ENCODE results near the gene PPIL4. TPM values are rescaled to one million over a fixed set of nuclear protein-coding genes. Genes with fewer than 3 reads are reported as not detected.

PPIL4 gene
- total and polyA plus RNA-seq, 2 donors (not counting 3 experiments of a cell fraction or from before 2014, with no cell fraction given) = 2.2 to 27.8 TPM

DNA sequence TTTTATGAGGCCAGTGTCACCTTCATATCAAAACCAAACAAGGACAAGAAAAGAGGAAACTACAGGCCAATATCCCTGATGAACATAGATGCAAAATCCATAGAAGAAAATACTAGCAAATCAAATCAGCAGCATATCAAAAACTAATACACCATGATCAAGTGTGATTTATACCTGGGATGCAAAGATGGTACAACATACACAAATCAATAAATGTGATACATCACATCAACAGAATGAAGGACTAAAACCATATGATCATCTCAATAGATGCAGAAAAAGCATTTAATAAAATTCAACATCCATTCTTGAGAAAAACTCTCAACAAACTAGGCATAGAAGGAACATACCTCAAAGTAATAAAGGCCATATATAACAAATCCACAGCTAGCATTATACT, 12.2 kb upstream of the PPIL4 start:
- dilution Hi-C loops (cut with MboI; ENCODE audit: extremely low pct_ligation_motif_present, low sequenced_read_pairs) = no loop called here

DNA sequence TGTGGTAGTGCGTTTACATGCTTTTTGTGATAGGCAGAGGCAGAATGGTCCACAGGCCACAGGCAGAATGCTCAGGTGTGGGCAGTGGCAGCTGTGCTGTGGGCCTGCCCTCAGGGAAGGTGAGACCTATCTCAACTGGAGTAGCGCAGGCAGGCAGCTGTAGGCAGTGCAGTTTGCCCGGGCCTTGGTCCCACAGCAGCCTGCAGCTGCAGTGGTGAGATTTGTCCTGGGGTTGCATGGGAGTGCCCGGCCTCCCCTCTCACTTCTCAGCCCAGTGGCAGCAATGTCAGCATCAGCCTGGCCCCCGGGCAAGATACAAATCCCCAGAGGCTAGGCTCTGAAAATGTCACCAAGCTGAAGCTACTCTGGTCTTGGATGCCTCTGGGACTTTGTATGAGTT, 6.1 kb upstream of the PPIL4 start:
- BruUV-seq (replicated peaks) = no TSS peak
- no peak overlapping the region for H3K4me3 ChIP-seq (replicated peaks in 1 of 3; ENCODE audit: insufficient read depth in 1 of 3, low read depth in 1 of 3, low read length in 3 of 3)
- no peaks in the 10 kb centered on the region for H3K9me1 ChIP-seq (replicated peaks; ENCODE audit: control insufficient read depth, extremely low read depth, insufficient read depth, low read length)
- ChIA-PET CTCF (interaction anchor here (1.1 to 3.0 kb wide), 2 partner anchors 9 to 12 kb away, joined by 4 to 22 read pairs; no protein-coding TSS in a partner anchor), POLR2A (no interaction called here)
- H3K9ac ChIP-seq (replicated peaks; ENCODE audit: extremely low read depth, insufficient read depth, low read length) = no peak overlapping the region
- DNase-seq (ENCODE audit: low read depth, low spot score) = no peak
- dilution Hi-C loops (cut with MboI; ENCODE audit: extremely low pct_ligation_motif_present, low sequenced_read_pairs) = no loop called here
- no peaks in the 10 kb centered on the region for H4K20me1 ChIP-seq (replicated peaks; ENCODE audit: control insufficient read depth, extremely low read depth, insufficient read depth, low read length)
- no peaks in the 10 kb centered on the region for H3K36me3 ChIP-seq (ENCODE audit: control insufficient read depth in 2 of 2, extremely low read depth in 1 of 2, insufficient read depth in 2 of 2, low read length in 2 of 2)
- no peak for FAIRE-seq
- no peaks in the 10 kb centered on the region for H3K9me3 ChIP-seq (replicated peaks; ENCODE audit: control insufficient read depth, insufficient read depth, low read length)
- H3K4me1 ChIP-seq (ENCODE audit: control insufficient read depth, extremely low read depth, insufficient read depth, low read length) = no peaks in the 10 kb centered on the region
- H3K4me2 ChIP-seq (ENCODE audit: insufficient read depth, low read length) = no peak overlapping the region
- H3K27ac ChIP-seq (ENCODE audit: insufficient read depth, low read depth, low read length) = no peak overlapping the region
- no peaks in the 10 kb centered on the region for H3K79me2 ChIP-seq (ENCODE audit: control insufficient read depth, insufficient read depth, low read length)
- intact Hi-C loops (cut with micrococcal nuclease) = no loop called here
- TF ChIP-seq FOS (IDR thresholded peaks at IDR 0.05; ENCODE audit: borderline replicate concordance, insufficient read depth, low read length) (no peak), MYC (IDR thresholded peaks at IDR 0.05; ENCODE audit: low read depth, low read length) (no peak), EZH2 (IDR thresholded peaks at IDR 0.05; ENCODE audit: borderline replicate concordance, low read depth, low read length, severe bottlenecking) (no peak), POLR2A (IDR thresholded peaks at IDR 0.05; ENCODE audit: low read depth, low read length) (no peak), POLR2AphosphoS5 (IDR thresholded peaks at IDR 0.05; ENCODE audit: insufficient read depth, low read depth, low read length) (no peak), GATA2 (IDR thresholded peaks at IDR 0.05; ENCODE audit: insufficient read depth, insufficient read length, low read depth, low read length) (no peak), JUN (IDR thresholded peaks at IDR 0.05; ENCODE audit: borderline replicate concordance, insufficient read depth, insufficient read length, low read depth) (no peak)
- TF ChIP-seq, protein P1, sequence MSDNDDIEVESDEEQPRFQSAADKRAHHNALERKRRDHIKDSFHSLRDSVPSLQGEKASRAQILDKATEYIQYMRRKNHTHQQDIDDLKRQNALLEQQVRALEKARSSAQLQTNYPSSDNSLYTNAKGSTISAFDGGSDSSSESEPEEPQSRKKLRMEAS (IDR thresholded peaks at IDR 0.05; ENCODE audit: insufficient read depth, insufficient read length) = no peak
- TF ChIP-seq, protein P2, sequence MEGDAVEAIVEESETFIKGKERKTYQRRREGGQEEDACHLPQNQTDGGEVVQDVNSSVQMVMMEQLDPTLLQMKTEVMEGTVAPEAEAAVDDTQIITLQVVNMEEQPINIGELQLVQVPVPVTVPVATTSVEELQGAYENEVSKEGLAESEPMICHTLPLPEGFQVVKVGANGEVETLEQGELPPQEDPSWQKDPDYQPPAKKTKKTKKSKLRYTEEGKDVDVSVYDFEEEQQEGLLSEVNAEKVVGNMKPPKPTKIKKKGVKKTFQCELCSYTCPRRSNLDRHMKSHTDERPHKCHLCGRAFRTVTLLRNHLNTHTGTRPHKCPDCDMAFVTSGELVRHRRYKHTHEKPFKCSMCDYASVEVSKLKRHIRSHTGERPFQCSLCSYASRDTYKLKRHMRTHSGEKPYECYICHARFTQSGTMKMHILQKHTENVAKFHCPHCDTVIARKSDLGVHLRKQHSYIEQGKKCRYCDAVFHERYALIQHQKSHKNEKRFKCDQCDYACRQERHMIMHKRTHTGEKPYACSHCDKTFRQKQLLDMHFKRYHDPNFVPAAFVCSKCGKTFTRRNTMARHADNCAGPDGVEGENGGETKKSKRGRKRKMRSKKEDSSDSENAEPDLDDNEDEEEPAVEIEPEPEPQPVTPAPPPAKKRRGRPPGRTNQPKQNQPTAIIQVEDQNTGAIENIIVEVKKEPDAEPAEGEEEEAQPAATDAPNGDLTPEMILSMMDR (IDR thresholded peaks at IDR 0.05; ENCODE audit: extremely low read depth in 1 of 2, insufficient read depth in 1 of 2, low read depth in 1 of 2, low read length in 2 of 2) = no peak
- peaks cover 7 to 17% of the 10 kb centered on the region in 2 experiments for H3K27me3 ChIP-seq (ENCODE audit: control insufficient read depth in 2 of 2, insufficient read depth in 2 of 2, low read length in 2 of 2)
- H2AFZ ChIP-seq (ENCODE audit: low read depth, low read length) = no peak overlapping the region

More for the DNA sequence above, 12.2 kb upstream of the PPIL4 start:
- Histone ChIP-seq H3K36me3 (ENCODE audit: control insufficient read depth in 2 of 2, extremely low read depth in 1 of 2, insufficient read depth in 2 of 2, low read length in 2 of 2) (no peaks in the 10 kb centered on the region), H3K9me1 (replicated peaks; ENCODE audit: control insufficient read depth, extremely low read depth, insufficient read depth, low read length) (no peaks in the 10 kb centered on the region), H3K9ac (replicated peaks; ENCODE audit: extremely low read depth, insufficient read depth, low read length) (no peak overlapping the region), H4K20me1 (replicated peaks; ENCODE audit: control insufficient read depth, extremely low read depth, insufficient read depth, low read length) (no peaks in the 10 kb centered on the region), H3K9me3 (replicated peaks; ENCODE audit: control insufficient read depth, insufficient read depth, low read length) (no peaks in the 10 kb centered on the region), H3K4me2 (ENCODE audit: insufficient read depth, low read length) (no peak overlapping the region), H3K79me2 (ENCODE audit: control insufficient read depth, insufficient read depth, low read length) (no peaks in the 10 kb centered on the region), H3K27ac (ENCODE audit: insufficient read depth, low read depth, low read length) (no peak overlapping the region), H3K4me1 (ENCODE audit: control insufficient read depth, extremely low read depth, insufficient read depth, low read length) (no peaks in the 10 kb centered on the region), H2AFZ (ENCODE audit: low read depth, low read length) (no peak overlapping the region), H3K4me3 (replicated peaks in 1 of 3; ENCODE audit: insufficient read depth in 1 of 3, low read depth in 1 of 3, low read length in 3 of 3) (no peak overlapping the region), H3K27me3 (ENCODE audit: control insufficient read depth in 2 of 2, insufficient read depth in 2 of 2, low read length in 2 of 2) (peaks cover 10 to 20% of the 10 kb centered on the region in 2 experiments)
- DNase-seq (ENCODE audit: low read depth, low spot score) (no peak), FAIRE-seq (no peak)
- POLR2A ChIA-PET = no interaction called here
- intact Hi-C loops (cut with micrococcal nuclease) = no loop called here
- CTCF ChIA-PET = no interaction called here
- no peak for TF ChIP-seq GATA2 (IDR thresholded peaks at IDR 0.05; ENCODE audit: insufficient read depth, insufficient read length, low read depth, low read length)
- no TSS peak for BruUV-seq (replicated peaks)
